ENCODE results near the gene SCMH1. TPM values are rescaled to one million over a fixed set of nuclear protein-coding genes. Genes with fewer than 3 reads are reported as not detected.
A peak's percentile ranks its signal among the peaks of the same experiment; 100 is the strongest.

SCMH1 gene
- polyA plus RNA-seq, 4 donors, result 14.5 to 44.7 (median 22.9) TPM

GRCh38 chr1:41281334-41281733 is 39.2 kb upstream of the SCMH1 start:
- no peaks in the 10 kb centered on the region for H3K36me3 ChIP-seq (ENCODE audit: control insufficient read depth in 3 of 3, insufficient read depth in 2 of 3, low read depth in 1 of 3, low read length in 3 of 3)
- H3K27me3 ChIP-seq (ENCODE audit: control insufficient read depth in 3 of 3, insufficient read depth in 3 of 3, low read length in 3 of 3), result peaks cover 0 to 8% (median 3%) of the 10 kb centered on the region in 3 donors
- H3K4me1 ChIP-seq (ENCODE audit: control insufficient read depth in 3 of 3, insufficient read depth in 2 of 3, low read depth in 1 of 3, low read length in 2 of 3), result no peaks in the 10 kb centered on the region
- H3K27ac ChIP-seq (ENCODE audit: low read depth in 1 of 3, low read length in 2 of 3), result no peak overlapping the region
- H3K4me3 ChIP-seq (ENCODE audit: low read depth in 1 of 3, low read length in 3 of 3), result no peak overlapping the region
- no peaks in the 10 kb centered on the region for H3K9me3 ChIP-seq (ENCODE audit: control insufficient read depth in 2 of 2, insufficient read depth in 1 of 2, low read depth in 1 of 2, low read length in 1 of 2)
- FAIRE-seq (no peak), DNase-seq (no peak)
- 62 to 71% (median 63%) methylated on average over 2 of the region's 2 CpGs for WGBS, 3 donors

- Histone ChIP-seq H3K27ac (ENCODE audit: low read depth in 1 of 3, low read length in 2 of 3) (no peak overlapping the region), H3K9me3 (ENCODE audit: control insufficient read depth in 2 of 2, insufficient read depth in 1 of 2, low read depth in 1 of 2, low read length in 1 of 2) (no peaks in the 10 kb centered on the region), H3K36me3 (ENCODE audit: control insufficient read depth in 3 of 3, insufficient read depth in 2 of 3, low read depth in 1 of 3, low read length in 3 of 3) (no peaks in the 10 kb centered on the region), H3K4me1 (ENCODE audit: control insufficient read depth in 3 of 3, insufficient read depth in 2 of 3, low read depth in 1 of 3, low read length in 2 of 3) (no peaks in the 10 kb centered on the region), H3K4me3 (ENCODE audit: low read depth in 1 of 3, low read length in 3 of 3) (no peak overlapping the region), H3K27me3 (ENCODE audit: control insufficient read depth in 3 of 3, insufficient read depth in 3 of 3, low read length in 3 of 3) (peaks cover 0 to 7% (median 3%) of the 10 kb centered on the region in 3 donors)
- no peak for DNase-seq
- FAIRE-seq, result no peak
- WGBS, 3 donors, result 79 to 87% (median 82%) methylated on average over 11 of the region's 11 CpGs
Observed at GRCh38 chr1:41280202-41281032, 38.3 kb upstream of the SCMH1 start.

GRCh38 chr1:41278076-41278475 is 36.0 kb upstream of the SCMH1 start:
- FAIRE-seq, result no peak
- no peak overlapping the region for H3K27ac ChIP-seq (ENCODE audit: low read depth in 1 of 3, low read length in 2 of 3)

GRCh38 chr1:41277371-41277975 is 35.4 kb upstream of the SCMH1 start:
- no peaks in the 10 kb centered on the region for H3K9me3 ChIP-seq (ENCODE audit: control insufficient read depth in 2 of 2, insufficient read depth in 1 of 2, low read depth in 1 of 2, low read length in 1 of 2)
- H3K36me3 ChIP-seq (ENCODE audit: control insufficient read depth in 3 of 3, insufficient read depth in 2 of 3, low read depth in 1 of 3, low read length in 3 of 3), result no peaks in the 10 kb centered on the region
- WGBS, 3 donors, result 52 to 78% (median 67%) methylated on average over 12 of the region's 12 CpGs
- DNase-seq (no peak), FAIRE-seq (no peak)
- no peak overlapping the region for H3K27ac ChIP-seq (ENCODE audit: low read depth in 1 of 3, low read length in 2 of 3)
- no peak overlapping the region for H3K4me3 ChIP-seq (ENCODE audit: low read depth in 1 of 3, low read length in 3 of 3)
- H3K4me1 ChIP-seq (ENCODE audit: control insufficient read depth in 3 of 3, insufficient read depth in 2 of 3, low read depth in 1 of 3, low read length in 2 of 3), result no peaks in the 10 kb centered on the region
- peaks cover 0 to 3% (median 0%) of the 10 kb centered on the region in 3 donors for H3K27me3 ChIP-seq (ENCODE audit: control insufficient read depth in 3 of 3, insufficient read depth in 3 of 3, low read length in 3 of 3)

More at GRCh38 chr1:41278076-41278475, 36.0 kb upstream of the SCMH1 start:
- no peaks in the 10 kb centered on the region for H3K9me3 ChIP-seq (ENCODE audit: control insufficient read depth in 2 of 2, insufficient read depth in 1 of 2, low read depth in 1 of 2, low read length in 1 of 2)
- WGBS, 3 donors, result 75 to 86% (median 81%) methylated on average over 3 of the region's 3 CpGs
- DNase-seq, result no peak
- no peaks in the 10 kb centered on the region for H3K4me1 ChIP-seq (ENCODE audit: control insufficient read depth in 3 of 3, insufficient read depth in 2 of 3, low read depth in 1 of 3, low read length in 2 of 3)
- peaks cover 0 to 4% (median 3%) of the 10 kb centered on the region in 3 donors for H3K27me3 ChIP-seq (ENCODE audit: control insufficient read depth in 3 of 3, insufficient read depth in 3 of 3, low read length in 3 of 3)
- H3K4me3 ChIP-seq (ENCODE audit: low read depth in 1 of 3, low read length in 3 of 3), result no peak overlapping the region
- H3K36me3 ChIP-seq (ENCODE audit: control insufficient read depth in 3 of 3, insufficient read depth in 2 of 3, low read depth in 1 of 3, low read length in 3 of 3), result no peaks in the 10 kb centered on the region

- FAIRE-seq, result no peak
Observed at GRCh38 chr1:41275831-41276230, 33.7 kb upstream of the SCMH1 start.

GRCh38 chr1:41274752-41275545 is 32.8 kb upstream of the SCMH1 start:
- H3K27ac ChIP-seq (ENCODE audit: low read depth in 1 of 3, low read length in 2 of 3), result no peak overlapping the region
- H3K4me3 ChIP-seq (ENCODE audit: low read depth in 1 of 3, low read length in 3 of 3), result no peak overlapping the region
- 52 to 65% (median 62%) methylated on average over 7 of the region's 7 CpGs for WGBS, 3 donors
- H3K4me1 ChIP-seq (ENCODE audit: control insufficient read depth in 3 of 3, insufficient read depth in 2 of 3, low read depth in 1 of 3, low read length in 2 of 3), result no peaks in the 10 kb centered on the region
- DNase-seq (peak in 1 of 2 donors; percentile 5), FAIRE-seq (peak; percentile 53)
- H3K9me3 ChIP-seq (ENCODE audit: control insufficient read depth in 2 of 2, insufficient read depth in 1 of 2, low read depth in 1 of 2, low read length in 1 of 2), result no peaks in the 10 kb centered on the region
- peaks cover 0 to 3% (median 0%) of the 10 kb centered on the region in 3 donors for H3K27me3 ChIP-seq (ENCODE audit: control insufficient read depth in 3 of 3, insufficient read depth in 3 of 3, low read length in 3 of 3)
- no peaks in the 10 kb centered on the region for H3K36me3 ChIP-seq (ENCODE audit: control insufficient read depth in 3 of 3, insufficient read depth in 2 of 3, low read depth in 1 of 3, low read length in 3 of 3)

More at GRCh38 chr1:41275831-41276230, 33.7 kb upstream of the SCMH1 start:
- WGBS, 3 donors, result 88 to 93% (median 89%) methylated on average over 9 of the region's 9 CpGs
- Histone ChIP-seq H3K4me3 (ENCODE audit: low read depth in 1 of 3, low read length in 3 of 3) (no peak overlapping the region), H3K36me3 (ENCODE audit: control insufficient read depth in 3 of 3, insufficient read depth in 2 of 3, low read depth in 1 of 3, low read length in 3 of 3) (no peaks in the 10 kb centered on the region), H3K9me3 (ENCODE audit: control insufficient read depth in 2 of 2, insufficient read depth in 1 of 2, low read depth in 1 of 2, low read length in 1 of 2) (no peaks in the 10 kb centered on the region), H3K4me1 (ENCODE audit: control insufficient read depth in 3 of 3, insufficient read depth in 2 of 3, low read depth in 1 of 3, low read length in 2 of 3) (no peaks in the 10 kb centered on the region), H3K27me3 (ENCODE audit: control insufficient read depth in 3 of 3, insufficient read depth in 3 of 3, low read length in 3 of 3) (peaks cover 0 to 3% (median 0%) of the 10 kb centered on the region in 3 donors), H3K27ac (ENCODE audit: low read depth in 1 of 3, low read length in 2 of 3) (no peak overlapping the region)
- no peak for DNase-seq

- Histone ChIP-seq H3K27me3 (ENCODE audit: control insufficient read depth in 3 of 3, insufficient read depth in 3 of 3, low read length in 3 of 3) (peaks cover 0 to 4% (median 1%) of the 10 kb centered on the region in 3 donors), H3K27ac (ENCODE audit: low read depth in 1 of 3, low read length in 2 of 3) (no peak overlapping the region), H3K36me3 (ENCODE audit: control insufficient read depth in 3 of 3, insufficient read depth in 2 of 3, low read depth in 1 of 3, low read length in 3 of 3) (no peaks in the 10 kb centered on the region), H3K4me3 (ENCODE audit: low read depth in 1 of 3, low read length in 3 of 3) (no peak overlapping the region), H3K9me3 (ENCODE audit: control insufficient read depth in 2 of 2, insufficient read depth in 1 of 2, low read depth in 1 of 2, low read length in 1 of 2) (no peaks in the 10 kb centered on the region), H3K4me1 (ENCODE audit: control insufficient read depth in 3 of 3, insufficient read depth in 2 of 3, low read depth in 1 of 3, low read length in 2 of 3) (no peaks in the 10 kb centered on the region)
- no peak for DNase-seq
- no peak for FAIRE-seq
- 75 to 80% (median 78%) methylated on average over 8 of the region's 8 CpGs for WGBS, 3 donors
Observed at GRCh38 chr1:41272601-41273000, 30.5 kb upstream of the SCMH1 start.

- H3K4me3 ChIP-seq (ENCODE audit: low read depth in 1 of 3, low read length in 3 of 3), result no peak overlapping the region
- H3K4me1 ChIP-seq (ENCODE audit: control insufficient read depth in 3 of 3, insufficient read depth in 2 of 3, low read depth in 1 of 3, low read length in 2 of 3), result no peaks in the 10 kb centered on the region
- no peak for FAIRE-seq
- H3K9me3 ChIP-seq (ENCODE audit: control insufficient read depth in 2 of 2, insufficient read depth in 1 of 2, low read depth in 1 of 2, low read length in 1 of 2), result no peaks in the 10 kb centered on the region
- H3K36me3 ChIP-seq (ENCODE audit: control insufficient read depth in 3 of 3, insufficient read depth in 2 of 3, low read depth in 1 of 3, low read length in 3 of 3), result no peaks in the 10 kb centered on the region
- H3K27ac ChIP-seq (ENCODE audit: low read depth in 1 of 3, low read length in 2 of 3), result no peak overlapping the region
- DNase-seq, result peak; percentile 69 to 81
- WGBS, 3 donors, result 11 to 14% (median 14%) methylated on average over 8 of the region's 8 CpGs
- H3K27me3 ChIP-seq (ENCODE audit: control insufficient read depth in 3 of 3, insufficient read depth in 3 of 3, low read length in 3 of 3), result peaks cover 0 to 4% (median 0%) of the 10 kb centered on the region in 3 donors
Observed at GRCh38 chr1:41268154-41268770, 26.2 kb upstream of the SCMH1 start.
